NCI-H748 treated with DMSO at 0.1 percent for 48 hours (cell line): Measurements from ENCODE around the gene DOK6.

ENCODE experiments used
- DNase-seq: peaks from one replicate; lab custom pipeline; 2025; lab: John Stamatoyannopoulos, UW

Gene DOK6

GRCh38 chr18:69752737-69753380 is 352.2 kb downstream of the DOK6 start:
- no peak for DNase-seq

GRCh38 chr18:69754108-69754507 is 353.4 kb downstream of the DOK6 start:
- no peak for DNase-seq

GRCh38 chr18:69755041-69755440 is 354.4 kb downstream of the DOK6 start:
- no peak for DNase-seq

GRCh38 chr18:69755856-69756496 is 355.3 kb downstream of the DOK6 start:
- no peak for DNase-seq

- DNase-seq, result no peak
Observed at GRCh38 chr18:69757733-69758132, 357.0 kb downstream of the DOK6 start.

GRCh38 chr18:69758458-69758857 is 357.8 kb downstream of the DOK6 start:
- DNase-seq, result no peak

GRCh38 chr18:69759046-69759445 is 358.4 kb downstream of the DOK6 start:
- no peak for DNase-seq

GRCh38 chr18:69763002-69763401 is 362.3 kb downstream of the DOK6 start:
- no peak for DNase-seq

GRCh38 chr18:69763821-69764220 is 363.1 kb downstream of the DOK6 start:
- DNase-seq, result no peak

GRCh38 chr18:69770238-69770637 is 369.6 kb downstream of the DOK6 start:
- DNase-seq, result no peak

- DNase-seq, result no peak
Observed at GRCh38 chr18:69774831-69775230, 374.1 kb downstream of the DOK6 start.

- DNase-seq, result no peak
Observed at GRCh38 chr18:69777248-69777647, 376.6 kb downstream of the DOK6 start.

- DNase-seq, result no peak
Observed at GRCh38 chr18:69778680-69779079, 378.0 kb downstream of the DOK6 start.

- no peak for DNase-seq
Observed at GRCh38 chr18:69780851-69781250, 380.2 kb downstream of the DOK6 start.

- no peak for DNase-seq
Observed at GRCh38 chr18:69784815-69785214, 384.1 kb downstream of the DOK6 start.

- no peak for DNase-seq
Observed at GRCh38 chr18:69785466-69785865, 384.8 kb downstream of the DOK6 start.

GRCh38 chr18:69786427-69786826 is 385.7 kb downstream of the DOK6 start:
- DNase-seq, result no peak

- DNase-seq, result no peak
Observed at GRCh38 chr18:69787825-69788547, 387.3 kb downstream of the DOK6 start.

- DNase-seq, result no peak
Observed at GRCh38 chr18:69789794-69790193, 389.1 kb downstream of the DOK6 start.

GRCh38 chr18:69790649-69791048 is 390.0 kb downstream of the DOK6 start:
- no peak for DNase-seq

- DNase-seq, result no peak
Observed at GRCh38 chr18:69795791-69796190, 395.1 kb downstream of the DOK6 start.

GRCh38 chr18:69804776-69805501 is 404.3 kb downstream of the DOK6 start:
- DNase-seq, result no peak

- DNase-seq, result no peak
Observed at GRCh38 chr18:69808399-69808798, 407.7 kb downstream of the DOK6 start.
